HepG2 (cell line): ENCODE data around the gene AXIN2. TPM values are rescaled to one million over a fixed set of nuclear protein-coding genes. Genes with fewer than 3 reads are reported as not detected.

Experiments
- ATAC-seq: fragments of 200-7000 bp; cut with Tn5 transposase; 3 replicates; pipeline ENCODE4 v1.9.1; 2020; ENCODE audit warnings: mild to moderate bottlenecking, moderate library complexity
- BruUV-seq: library from RNA; stranded (reverse); fragments of 400-500 nt; replicated peaks from 2 replicates; lab custom pipeline; 2021; lab: Mats Ljungman, UMichigan
- CTCF ChIA-PET: fragments of 300-600 bp; formaldehyde crosslinking; extraction: SDS; loops from one replicate; lab custom pipeline; 2021; ENCODE audit warnings: low total read pairs, inconsistent platforms, low intra/inter-chr PET ratio; lab: Yijun Ruan, JAX
- POLR2A ChIA-PET: fragments of 350-600 bp; sonication (Branson Sonifier 250); formaldehyde crosslinking; loops from one replicate; lab custom pipeline; 2020; ENCODE audit warnings: antibody characterized with exemption, inconsistent platforms; lab: Yijun Ruan, JAX
- DNase-seq: peaks from one replicate; pipeline ENCODE4 v3.0.0-alpha.2; 2015; ENCODE audit warnings: low spot score
- FAIRE-seq: peaks from 3 replicates; lab custom pipeline; 2011; peaks lifted over from hg19 to GRCh38; lab: Jason Lieb, UNC
- H2AFZ ChIP-seq: one replicate; pipeline ENCODE4 v1.6.1; 2011; ENCODE audit warnings: low read length, inconsistent platforms
- H3K27ac ChIP-seq: fragments of 300-600 bp; 3 replicates; pipeline ENCODE4 v1.8.0; 2011; ENCODE audit warnings: mixed run types, mild to moderate bottlenecking, mixed read lengths, low read length, inconsistent platforms; ENCODE audit not compliant: insufficient read depth; ENCODE audit errors: extremely low read length
- H3K27me3 ChIP-seq, 2 experiments: fragments of 200-600 bp in 1 of 2; 2 replicates in 1 of 2; 3 replicates in 1 of 2; pipeline versions ENCODE4 v1.6.0 to v1.8.0; 2011; ENCODE audit warnings: low read length in 2 of 2, mild to moderate bottlenecking in 2 of 2, moderate library complexity in 2 of 2, inconsistent platforms in 1 of 2; ENCODE audit not compliant: insufficient read depth in 2 of 2, control insufficient read depth in 1 of 2
- H3K36me3 ChIP-seq, 2 experiments: fragments of 200-600 bp in 1 of 2; replicated peaks in 1 of 2; 2 replicates in 1 of 2; 3 replicates in 1 of 2; pipeline versions ENCODE4 v1.5.1 to v1.8.0; 2011; ENCODE audit warnings: low read length in 2 of 2, inconsistent platforms in 1 of 2; ENCODE audit not compliant: insufficient read depth in 2 of 2, control insufficient read depth in 1 of 2
- H3K4me1 ChIP-seq: 2 replicates; pipeline ENCODE4 v1.5.1; 2012; ENCODE audit warnings: low read length, inconsistent platforms; ENCODE audit not compliant: insufficient read depth
- H3K4me2 ChIP-seq: 2 replicates; pipeline ENCODE4 v1.6.0; 2011; ENCODE audit warnings: low read depth, low read length, inconsistent platforms
- H3K4me3 ChIP-seq, 3 experiments: fragments of 200-600 bp in 1 of 3; sonication (generic), shearing (Covaris generic) in 1 of 3; replicated peaks in 1 of 3; 2 replicates each; pipeline ENCODE4 v1.5.1; 2011 to 2016; ENCODE audit warnings: low read length in 3 of 3, inconsistent platforms in 2 of 3, low read depth in 2 of 3, mild to moderate bottlenecking in 2 of 3, control low read depth in 1 of 3, mixed read lengths in 1 of 3; ENCODE audit not compliant: insufficient read depth in 1 of 3
- H3K79me2 ChIP-seq: one replicate; pipeline ENCODE4 v1.6.1; 2011; ENCODE audit warnings: low read length, inconsistent platforms; ENCODE audit not compliant: insufficient read depth
- H3K9ac ChIP-seq: 2 replicates; pipeline ENCODE4 v1.6.0; 2011; ENCODE audit warnings: mild to moderate bottlenecking, low read depth, low read length, inconsistent platforms; ENCODE audit not compliant: insufficient read depth
- H3K9me3 ChIP-seq: 2 replicates; pipeline ENCODE4 v1.5.1; 2012; ENCODE audit warnings: mild to moderate bottlenecking, low read length
- H4K20me1 ChIP-seq: 2 replicates; pipeline ENCODE4 v1.6.0; 2011; ENCODE audit warnings: inconsistent platforms, mild to moderate bottlenecking, low read length, moderate library complexity; ENCODE audit not compliant: insufficient read depth
- CEBPG ChIP-seq: IDR thresholded peaks from 2 replicates; pipeline ENCODE4 v1.6.1; 2016
- EED ChIP-seq: sonication (generic); formaldehyde crosslinking; IDR thresholded peaks from 2 replicates; pipeline ENCODE4 v1.5.0; 2020; ENCODE audit warnings: mild to moderate bottlenecking, missing genetic modification reagents
- ELF3 ChIP-seq: IDR thresholded peaks from 2 replicates; pipeline ENCODE4 v1.6.1; 2016; ENCODE audit warnings: missing genetic modification reagents, missing compliant biosample characterization
- GATAD1 ChIP-seq: IDR thresholded peaks from 2 replicates; pipeline ENCODE4 v1.6.1; 2016; ENCODE audit warnings: missing genetic modification reagents, missing compliant biosample characterization
- NFE2 ChIP-seq: sonication (generic); formaldehyde crosslinking; IDR thresholded peaks from 2 replicates; pipeline ENCODE4 v1.4.0; 2020; ENCODE audit warnings: missing genetic modification reagents
- NFE2L1 ChIP-seq: sonication (generic); formaldehyde crosslinking; IDR thresholded peaks from 2 replicates; pipeline ENCODE4 v1.4.0; 2020; ENCODE audit warnings: missing genetic modification reagents, mild to moderate bottlenecking, borderline replicate concordance
- NR2F1 ChIP-seq, 2 experiments: fragments of 450-650 bp in 1 of 2; formaldehyde crosslinking in 1 of 2; IDR thresholded peaks; 2 replicates each; pipeline versions ENCODE4 v1.5.0 to v1.6.1; 2016 to 2020; ENCODE audit warnings: mild to moderate bottlenecking in 1 of 2, missing compliant biosample characterization in 1 of 2, missing genetic modification reagents in 1 of 2, moderate library complexity in 1 of 2
- PHF21A ChIP-seq: sonication (generic); formaldehyde crosslinking; IDR thresholded peaks from 2 replicates; pipeline ENCODE4 v1.5.0; 2020; ENCODE audit warnings: mild to moderate bottlenecking, missing genetic modification reagents
- REXO4 ChIP-seq: sonication (generic); formaldehyde crosslinking; IDR thresholded peaks from 2 replicates; pipeline ENCODE4 v1.8.0; 2022; ENCODE audit warnings: missing genetic modification reagents, mild to moderate bottlenecking, borderline replicate concordance
- ZFY ChIP-seq: sonication (generic); formaldehyde crosslinking; IDR thresholded peaks from 2 replicates; pipeline ENCODE4 v1.4.0; 2020; ENCODE audit warnings: missing genetic modification reagents
- ZNF10 ChIP-seq: sonication (generic); formaldehyde crosslinking; IDR thresholded peaks from 2 replicates; pipeline ENCODE4 v1.4.0; 2020; ENCODE audit warnings: mild to moderate bottlenecking, low read depth, missing genetic modification reagents, borderline replicate concordance
- ZNF747 ChIP-seq: sonication (generic); formaldehyde crosslinking; IDR thresholded peaks from 2 replicates; pipeline ENCODE4 v1.8.1; 2023; ENCODE audit warnings: missing genetic modification reagents, mild to moderate bottlenecking, borderline replicate concordance
- ZNF777 ChIP-seq: sonication (generic); formaldehyde crosslinking; IDR thresholded peaks from 2 replicates; pipeline ENCODE4 v1.4.0; 2020; ENCODE audit warnings: missing genetic modification reagents
- ZSCAN21 ChIP-seq: sonication (generic); formaldehyde crosslinking; IDR thresholded peaks from 2 replicates; pipeline ENCODE4 v1.8.0; 2022; ENCODE audit warnings: mild to moderate bottlenecking, missing genetic modification reagents, moderate library complexity, borderline replicate concordance
- WGBS: methylation state at CpG from one replicate; pipeline ENCODE4 v1.1.6; 2017; ENCODE audit warnings: low lambda C conversion rate; 5-methylcytosine and 5-hydroxymethylcytosine counted together
- in situ Hi-C: cut with HindIII; loops from 2 replicates; pipeline ENCODE4 v1.10.0; 2017; ENCODE audit warnings: low pct_unique_long_range_greater_than_20kb; ENCODE audit not compliant: extremely low pct_ligation_motif_present
- intact Hi-C: fragments of 100-400 bp; cut with micrococcal nuclease; formaldehyde crosslinking; loops from one replicate; pipeline ENCODE4 v1.10.0; 2022; ENCODE audit not compliant: unreplicated experiment
- polyA plus RNA-seq, 8 experiments: library from polyadenylated mRNA; depleted of rRNA in 3 of 8; stranded (reverse) in 7 of 8; unstranded in 1 of 8; fragments of >200 nt; fragmentation: Illumina TruSeq in 4 of 8; extraction: Trizol in 4 of 8; gene quantifications; 2 replicates each; pipeline versions ENCODE4 v1.2.1 to v1.2.3, GENCODE V29; 2011 to 2016; ENCODE audit warnings: low read depth in 4 of 8, missing spikeins in 1 of 8, mixed read lengths in 1 of 8; ENCODE audit not compliant: insufficient read depth in 1 of 8
- total RNA-seq, 5 experiments: library from RNA; depleted of rRNA; stranded (reverse); fragments of >200 nt; fragmentation: Illumina TruSeq; extraction: Trizol; gene quantifications; 2 replicates each; pipeline ENCODE4 v1.2.3, GENCODE V29; 2016; ENCODE audit warnings: low read depth in 1 of 5
- TF ChIP-seq, protein P1 (sequence below): sonication (generic); formaldehyde crosslinking; IDR thresholded peaks from 2 replicates; pipeline ENCODE4 v1.4.0; 2020; ENCODE audit warnings: missing genetic modification reagents
- TF ChIP-seq, protein P2 (sequence below): sonication (generic); formaldehyde crosslinking; IDR thresholded peaks from 2 replicates; pipeline ENCODE4 v1.4.0; 2020; ENCODE audit warnings: missing genetic modification reagents, mild to moderate bottlenecking, borderline replicate concordance
- TF ChIP-seq, protein P3 (sequence below): IDR thresholded peaks from 2 replicates; pipeline ENCODE4 v1.6.1; 2016; ENCODE audit warnings: missing biosample characterization, missing genetic modification reagents, low read depth
- TF ChIP-seq, protein P4 (sequence below): IDR thresholded peaks from 2 replicates; pipeline ENCODE4 v1.6.1; 2016; ENCODE audit warnings: control low read depth

Gene AXIN2
- total and polyA plus RNA-seq, 2 of the 13 experiments (the other 11 are each of a cell fraction or from before 2014, with no cell fraction given): 58.6 to 63.4 TPM

DNA sequence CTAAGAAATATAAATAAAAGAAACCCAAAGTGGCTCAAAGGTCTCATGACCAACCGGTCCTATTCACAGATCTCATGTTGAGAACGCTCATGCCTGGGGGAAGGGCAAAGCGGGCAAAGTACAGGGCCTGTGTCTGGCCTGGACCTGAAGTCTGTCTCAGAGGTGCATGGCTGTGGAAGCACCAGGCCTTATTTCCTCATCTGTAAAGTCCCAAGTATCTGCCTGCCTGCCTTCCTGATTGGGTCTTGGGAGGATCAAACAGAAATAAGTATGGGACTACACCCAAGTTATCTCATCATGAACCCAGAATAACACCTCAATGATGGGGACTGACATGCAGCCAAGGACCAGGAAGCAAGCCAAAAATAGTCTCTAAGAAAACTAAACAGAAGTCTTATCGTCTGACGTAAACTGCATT is 14.2 kb downstream of the AXIN2 start:
- Histone ChIP-seq H3K9ac (no peak overlapping the region), H3K9me3 (no peaks in the 10 kb centered on the region), H3K4me2 (peak overlapping the region; percentile 37), H3K79me2 (peaks cover 31% of the 10 kb centered on the region), H3K4me3 (peak overlapping the region in 1 of 3 experiments; percentile 5; a peak in 2 of 6 replicates), H3K27me3 (no peaks in the 10 kb centered on the region), H2AFZ (no peak overlapping the region), H3K4me1 (peaks cover 33% of the 10 kb centered on the region), H3K27ac (peak overlapping the region; percentile 53), H4K20me1 (peaks cover 19% of the 10 kb centered on the region), H3K36me3 (peaks cover 61 to 97% of the 10 kb centered on the region in 2 experiments)
- in situ Hi-C loops (loop anchor here (5.0 to 25.0 kb wide), 2 partner anchors 255 to 615 kb away; no protein-coding TSS in a partner anchor), intact Hi-C loops (loop anchor here (1.0 kb wide), 2 partner anchors 9 to 273 kb away; no protein-coding TSS in a partner anchor)
- ATAC-seq (peak; percentile 68), DNase-seq (peak; percentile 75), FAIRE-seq (peak; percentile 72)
- POLR2A ChIA-PET: interaction anchor here (1.3 kb wide), 1 partner anchor 10 kb away, joined by 4 read pairs; no protein-coding TSS in a partner anchor
- BruUV-seq: TSS peak; percentile 2
- CTCF ChIA-PET: no interaction called here
- 20% methylated on average over 5 of the region's 5 CpGs for WGBS
- TF ChIP-seq NFE2 (CRISPR knock-in tag) (no peak), ZSCAN21 (CRISPR knock-in tag) (no peak), NFE2L1 (CRISPR knock-in tag) (no peak), ZNF777 (CRISPR knock-in tag) (no peak), GATAD1 (no peak), ZNF747 (CRISPR knock-in tag) (no peak), EED (CRISPR knock-in tag) (no peak), REXO4 (no peak), CEBPG (CRISPR knock-in tag) (peak; percentile 47), ZFY (peak; percentile 76), ZNF10 (CRISPR knock-in tag) (no peak), PHF21A (CRISPR knock-in tag) (peak; percentile 79), ELF3 (peak; percentile 67; the same call in 1 of the 2 replicates), NR2F1 (CRISPR knock-in tag; IDR thresholded peaks at IDR 0.05) (no peak)
- TF ChIP-seq, protein P1, sequence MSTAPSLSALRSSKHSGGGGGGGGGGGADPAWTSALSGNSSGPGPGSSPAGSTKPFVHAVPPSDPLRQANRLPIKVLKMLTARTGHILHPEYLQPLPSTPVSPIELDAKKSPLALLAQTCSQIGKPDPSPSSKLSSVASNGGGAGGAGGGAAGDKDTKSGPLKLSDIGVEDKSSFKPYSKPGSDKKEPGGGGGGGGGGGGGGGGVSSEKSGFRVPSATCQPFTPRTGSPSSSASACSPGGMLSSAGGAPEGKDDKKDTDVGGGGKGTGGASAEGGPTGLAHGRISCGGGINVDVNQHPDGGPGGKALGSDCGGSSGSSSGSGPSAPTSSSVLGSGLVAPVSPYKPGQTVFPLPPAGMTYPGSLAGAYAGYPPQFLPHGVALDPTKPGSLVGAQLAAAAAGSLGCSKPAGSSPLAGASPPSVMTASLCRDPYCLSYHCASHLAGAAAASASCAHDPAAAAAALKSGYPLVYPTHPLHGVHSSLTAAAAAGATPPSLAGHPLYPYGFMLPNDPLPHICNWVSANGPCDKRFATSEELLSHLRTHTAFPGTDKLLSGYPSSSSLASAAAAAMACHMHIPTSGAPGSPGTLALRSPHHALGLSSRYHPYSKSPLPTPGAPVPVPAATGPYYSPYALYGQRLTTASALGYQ: peak; percentile 55; the same call in 1 of the 2 replicates
- TF ChIP-seq, protein P2, sequence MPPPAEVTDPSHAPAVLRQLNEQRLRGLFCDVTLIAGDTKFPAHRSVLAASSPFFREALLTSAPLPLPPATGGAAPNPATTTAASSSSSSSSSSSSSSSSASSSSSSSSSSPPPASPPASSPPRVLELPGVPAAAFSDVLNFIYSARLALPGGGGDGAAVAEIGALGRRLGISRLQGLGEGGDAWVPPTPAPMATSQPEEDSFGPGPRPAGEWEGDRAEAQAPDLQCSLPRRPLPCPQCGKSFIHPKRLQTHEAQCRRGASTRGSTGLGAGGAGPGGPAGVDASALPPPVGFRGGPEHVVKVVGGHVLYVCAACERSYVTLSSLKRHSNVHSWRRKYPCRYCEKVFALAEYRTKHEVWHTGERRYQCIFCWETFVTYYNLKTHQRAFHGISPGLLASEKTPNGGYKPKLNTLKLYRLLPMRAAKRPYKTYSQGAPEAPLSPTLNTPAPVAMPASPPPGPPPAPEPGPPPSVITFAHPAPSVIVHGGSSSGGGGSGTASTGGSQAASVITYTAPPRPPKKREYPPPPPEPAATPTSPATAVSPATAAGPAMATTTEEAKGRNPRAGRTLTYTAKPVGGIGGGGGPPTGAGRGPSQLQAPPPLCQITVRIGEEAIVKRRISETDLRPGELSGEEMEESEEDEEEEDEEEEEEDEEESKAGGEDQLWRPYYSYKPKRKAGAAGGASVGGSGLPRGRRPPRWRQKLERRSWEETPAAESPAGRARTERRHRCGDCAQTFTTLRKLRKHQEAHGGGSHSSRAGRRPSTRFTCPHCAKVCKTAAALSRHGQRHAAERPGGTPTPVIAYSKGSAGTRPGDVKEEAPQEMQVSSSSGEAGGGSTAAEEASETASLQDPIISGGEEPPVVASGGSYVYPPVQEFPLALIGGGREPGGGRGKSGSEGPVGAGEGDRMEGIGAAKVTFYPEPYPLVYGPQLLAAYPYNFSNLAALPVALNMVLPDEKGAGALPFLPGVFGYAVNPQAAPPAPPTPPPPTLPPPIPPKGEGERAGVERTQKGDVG: no peak
- TF ChIP-seq, protein P3, sequence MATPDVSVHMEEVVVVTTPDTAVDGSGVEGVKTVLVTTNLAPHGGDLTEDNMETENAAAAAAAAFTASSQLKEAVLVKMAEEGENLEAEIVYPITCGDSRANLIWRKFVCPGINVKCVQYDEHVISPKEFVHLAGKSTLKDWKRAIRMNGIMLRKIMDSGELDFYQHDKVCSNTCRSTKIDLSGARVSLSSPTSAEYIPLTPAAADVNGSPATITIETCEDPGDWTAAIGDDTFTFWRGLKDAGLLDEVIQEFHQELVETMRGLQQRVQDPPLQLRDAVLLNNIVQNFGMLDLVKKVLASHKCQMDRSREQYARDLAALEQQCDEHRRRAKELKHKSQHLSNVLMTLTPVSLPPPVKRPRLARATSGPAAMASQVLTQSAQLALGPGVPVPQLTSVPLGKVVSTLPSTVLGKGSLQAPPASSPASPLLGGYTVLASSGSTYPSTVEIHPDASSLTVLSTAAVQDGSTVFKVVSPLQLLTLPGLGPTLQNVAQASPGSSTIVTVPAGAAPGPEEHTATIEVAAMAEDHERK (CRISPR knock-in tag): no peak
- TF ChIP-seq, protein P4, sequence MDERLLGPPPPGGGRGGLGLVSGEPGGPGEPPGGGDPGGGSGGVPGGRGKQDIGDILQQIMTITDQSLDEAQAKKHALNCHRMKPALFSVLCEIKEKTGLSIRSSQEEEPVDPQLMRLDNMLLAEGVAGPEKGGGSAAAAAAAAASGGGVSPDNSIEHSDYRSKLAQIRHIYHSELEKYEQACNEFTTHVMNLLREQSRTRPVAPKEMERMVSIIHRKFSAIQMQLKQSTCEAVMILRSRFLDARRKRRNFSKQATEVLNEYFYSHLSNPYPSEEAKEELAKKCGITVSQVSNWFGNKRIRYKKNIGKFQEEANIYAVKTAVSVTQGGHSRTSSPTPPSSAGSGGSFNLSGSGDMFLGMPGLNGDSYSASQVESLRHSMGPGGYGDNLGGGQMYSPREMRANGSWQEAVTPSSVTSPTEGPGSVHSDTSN (CRISPR knock-in tag): no peak
